Left kidney (tissue), 2 donors: ENCODE measurements around the gene RNF41. TPM values are rescaled to one million over a fixed set of nuclear protein-coding genes. Genes with fewer than 3 reads are reported as not detected.

Experiments used
- DNase-seq: peaks from one replicate; pipeline ENCODE4 v3.0.0-alpha.2; 2013
- polyA plus RNA-seq: library from polyadenylated mRNA; unstranded; fragments of 120-200 nt; gene quantifications from one replicate; pipeline ENCODE4 v1.2.1, GENCODE V29; 2013; ENCODE audit not compliant: insufficient read length

Gene RNF41
- polyA plus RNA-seq, 1 donor: 45.4 TPM

GRCh38 chr12:56153678-56154065, 68.0 kb downstream of the RNF41 start:
- DNase-seq: no peak

- DNase-seq: no peak
Observed at GRCh38 chr12:56152756-56153677, 68.7 kb downstream of the RNF41 start.

Other genes starting within 250 kb of the RNF41 start
- 163 TPM for gene RAB5B, start 247.8 kb downstream of the RNF41 start, polyA plus RNA-seq
- 55.5 TPM for gene SUOX, start 224.6 kb downstream of the RNF41 start, polyA plus RNA-seq
- gene IKZF4, start 200.9 kb downstream of the RNF41 start, polyA plus RNA-seq: 25.6 TPM
- 113 TPM for gene RPS26, start 180.0 kb downstream of the RNF41 start, polyA plus RNA-seq
- 111 TPM for gene ERBB3, start 141.8 kb downstream of the RNF41 start, polyA plus RNA-seq
- gene PA2G4, start 117.4 kb downstream of the RNF41 start, polyA plus RNA-seq: 164 TPM
- gene RPL41, start 105.3 kb downstream of the RNF41 start, polyA plus RNA-seq: 4,270 TPM
- gene ZC3H10, start 103.7 kb downstream of the RNF41 start, polyA plus RNA-seq: 5.8 TPM
- 81.2 TPM for gene ESYT1, start 93.7 kb downstream of the RNF41 start, polyA plus RNA-seq
- 155 TPM for gene MYL6B, start 69.3 kb downstream of the RNF41 start, polyA plus RNA-seq
- gene MYL6, start 63.6 kb downstream of the RNF41 start, polyA plus RNA-seq: 1,671 TPM
- gene SMARCC2, start 32.4 kb downstream of the RNF41 start, polyA plus RNA-seq: 160 TPM
- gene NABP2, start 2.4 kb upstream of the RNF41 start, polyA plus RNA-seq: 31.5 TPM
- 51.0 TPM for gene SLC39A5, start 8.1 kb upstream of the RNF41 start, polyA plus RNA-seq
- gene ANKRD52, start 36.5 kb upstream of the RNF41 start, polyA plus RNA-seq: 35.9 TPM
- 23.7 TPM for gene COQ10A, start 45.0 kb upstream of the RNF41 start, polyA plus RNA-seq
- gene CS, start 78.4 kb upstream of the RNF41 start, polyA plus RNA-seq: 241 TPM
- gene CNPY2, start 94.1 kb upstream of the RNF41 start, polyA plus RNA-seq: 157 TPM
- 135 TPM for gene PAN2, start 112.1 kb upstream of the RNF41 start, polyA plus RNA-seq
- 1.2 TPM for gene IL23A, start 117.0 kb upstream of the RNF41 start, polyA plus RNA-seq
- gene STAT2, start 138.2 kb upstream of the RNF41 start, polyA plus RNA-seq: 153 TPM
- 0.08 TPM for gene APOF, start 140.9 kb upstream of the RNF41 start, polyA plus RNA-seq
- 49.1 TPM for gene TIMELESS, start 227.5 kb upstream of the RNF41 start, polyA plus RNA-seq
- gene MIP, start 232.7 kb upstream of the RNF41 start, polyA plus RNA-seq: 0.17 TPM
- 7.2 TPM for gene SPRYD4, start 246.7 kb upstream of the RNF41 start, polyA plus RNA-seq